Fibroblast of skin of abdomen (primary cell): ENCODE results near the gene CLEC7A. TPM values are rescaled to one million over a fixed set of nuclear protein-coding genes. Genes with fewer than 3 reads are reported as not detected.

ENCODE experiments used
- DNase-seq: peaks from one replicate; pipeline ENCODE4 v3.0.0-alpha.2; 2013
- polyA plus RNA-seq, 2 experiments: library from polyadenylated mRNA; unstranded; fragments of 120-200 nt; gene quantifications; one replicate each; pipeline ENCODE4 v1.2.1, GENCODE V29; 2013; ENCODE audit not compliant: insufficient read length in 2 of 2

CLEC7A gene
- polyA plus RNA-seq (2013, experiment 1 of 2; ENCODE audit: insufficient read length) = not detected
- polyA plus RNA-seq (2013, experiment 2 of 2; ENCODE audit: insufficient read length) = 0.07 TPM

DNA sequence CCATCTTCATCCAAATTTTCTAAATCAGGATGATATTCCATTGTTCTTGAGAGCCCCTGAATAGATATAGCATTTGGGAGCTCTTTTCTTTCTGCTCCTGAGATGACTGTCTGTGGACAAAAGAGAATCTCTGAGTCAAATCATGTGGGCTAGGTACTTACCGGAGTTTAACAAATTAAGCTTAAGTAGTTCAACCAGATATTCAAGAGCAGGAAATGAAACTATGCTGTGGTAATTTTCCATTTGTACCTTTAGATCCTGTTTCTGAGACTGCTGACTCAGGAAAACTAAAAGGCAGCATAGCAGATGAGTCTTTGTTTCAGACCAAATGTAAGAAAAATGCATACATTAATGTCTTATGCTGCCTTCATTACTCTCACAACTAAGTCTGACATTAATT lies at the start of gene CLEC7A:
Gene CLEC7A (minus strand): TSS at position 158 of the 400 bp plus-strand sequence. CDS start 117 bp downstream, at position 41.
- DNase-seq = no peak

DNA sequence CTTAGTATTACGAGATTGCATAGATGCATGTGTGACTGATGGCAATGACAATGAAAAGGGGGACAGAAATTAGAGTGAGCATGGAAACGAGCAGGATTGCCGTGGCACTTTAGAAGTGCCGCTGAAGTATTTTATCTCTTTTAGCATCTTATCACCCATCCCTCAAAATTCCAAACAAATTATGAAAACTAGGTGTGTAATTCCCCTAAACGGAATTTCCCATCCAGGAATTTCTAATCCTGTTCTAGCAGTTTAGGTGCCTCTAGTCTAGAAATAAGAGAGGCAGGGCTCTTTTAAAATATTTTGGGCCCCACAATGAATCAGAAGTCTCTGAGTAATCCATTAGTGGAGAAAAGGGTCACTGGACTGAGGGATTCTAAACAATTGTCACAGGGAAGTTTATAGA lies 49.8 kb upstream of the CLEC7A start:
- no peak for DNase-seq

DNA sequence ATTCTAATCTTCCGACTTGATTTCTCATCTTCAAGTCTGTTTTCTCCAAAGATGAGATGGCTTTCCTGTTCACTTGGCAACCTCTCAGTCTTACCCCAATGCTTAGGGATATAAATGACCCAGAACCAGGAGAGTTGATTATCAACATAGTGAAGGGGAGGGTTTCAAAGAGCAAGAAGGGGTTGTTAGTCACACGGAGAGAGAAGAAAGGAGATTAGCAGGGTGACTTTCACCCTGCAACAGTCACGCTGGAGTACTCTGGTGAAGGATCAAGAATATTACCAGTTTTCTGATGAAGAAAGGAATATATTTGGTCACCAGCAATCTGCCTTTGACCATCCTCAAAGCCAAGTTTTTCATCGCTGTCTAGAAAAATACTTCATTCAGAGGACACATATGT lies 48.8 kb upstream of the CLEC7A start, which contains the start of gene TMEM52B:
Gene TMEM52B (plus strand): TSS at position 212 of the 400 bp plus-strand sequence. CDS start 543 bp downstream, outside the sequence.
- DNase-seq = no peak

DNA sequence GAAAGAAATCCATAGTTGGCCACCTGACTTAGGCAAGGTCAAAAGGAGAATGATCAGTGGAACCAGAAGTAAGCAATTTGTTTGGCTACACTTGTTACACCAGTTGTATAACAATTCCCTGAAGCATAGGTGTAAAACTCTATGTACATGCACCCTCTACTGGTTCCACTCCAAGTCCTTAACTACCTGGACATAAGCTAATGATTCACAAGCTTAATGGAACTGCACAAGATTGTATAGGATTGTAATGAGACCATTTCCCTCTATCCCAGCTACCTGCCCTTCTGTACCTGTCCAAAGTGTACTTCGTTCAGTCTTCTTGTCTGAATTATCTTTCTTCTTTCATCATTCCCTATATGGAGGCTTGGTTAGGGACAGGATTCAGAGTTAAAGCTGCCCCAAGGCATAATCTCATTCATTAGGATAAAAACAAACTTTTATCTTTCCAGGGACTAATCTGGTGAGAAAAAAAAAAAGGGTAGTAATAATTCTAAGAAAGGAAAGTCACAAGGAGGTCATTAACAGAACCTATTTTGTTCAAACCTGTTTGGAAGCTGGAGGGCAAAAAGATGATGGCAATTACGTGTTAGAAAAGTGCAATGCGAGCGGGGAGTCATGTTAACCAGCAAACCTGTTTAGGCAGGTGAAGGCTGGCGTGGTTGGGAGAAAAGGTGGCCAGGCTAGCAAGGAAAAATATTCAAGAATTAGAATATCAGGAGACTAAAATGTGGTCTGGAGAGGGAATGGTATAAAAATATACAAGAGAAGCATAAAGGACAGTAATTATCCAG lies 46.0 kb upstream of the CLEC7A start:
- DNase-seq = no peak

DNA sequence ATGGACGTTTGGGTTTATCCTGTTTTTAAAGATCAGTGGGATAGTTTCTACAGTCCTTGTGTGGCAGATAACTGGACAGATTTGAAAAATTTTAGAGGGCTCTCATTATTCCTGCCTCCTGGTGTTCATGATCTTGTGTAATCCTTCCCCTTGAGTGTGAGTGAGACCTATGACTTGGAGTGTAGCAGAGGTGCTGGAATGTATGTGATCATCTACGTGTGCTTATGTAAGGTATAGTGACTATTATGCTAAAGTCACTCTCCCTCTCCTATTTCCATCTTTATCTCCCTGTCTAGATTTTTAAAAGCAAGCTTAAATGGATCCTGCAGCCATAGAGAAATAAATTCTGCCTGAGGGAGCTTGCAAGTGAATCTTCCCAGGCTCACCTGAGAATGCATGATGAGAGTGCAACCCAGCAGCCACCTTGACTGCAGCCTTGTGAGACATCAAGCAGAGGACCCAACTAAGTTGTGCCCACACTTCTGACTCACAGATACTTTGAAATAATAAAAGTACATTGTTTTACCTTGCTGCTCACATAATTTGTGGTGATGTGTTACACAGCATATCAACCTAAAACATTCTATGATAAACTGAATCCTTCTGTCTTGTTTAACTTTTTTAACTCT lies 45.1 kb upstream of the CLEC7A start:
- no peak for DNase-seq

DNA sequence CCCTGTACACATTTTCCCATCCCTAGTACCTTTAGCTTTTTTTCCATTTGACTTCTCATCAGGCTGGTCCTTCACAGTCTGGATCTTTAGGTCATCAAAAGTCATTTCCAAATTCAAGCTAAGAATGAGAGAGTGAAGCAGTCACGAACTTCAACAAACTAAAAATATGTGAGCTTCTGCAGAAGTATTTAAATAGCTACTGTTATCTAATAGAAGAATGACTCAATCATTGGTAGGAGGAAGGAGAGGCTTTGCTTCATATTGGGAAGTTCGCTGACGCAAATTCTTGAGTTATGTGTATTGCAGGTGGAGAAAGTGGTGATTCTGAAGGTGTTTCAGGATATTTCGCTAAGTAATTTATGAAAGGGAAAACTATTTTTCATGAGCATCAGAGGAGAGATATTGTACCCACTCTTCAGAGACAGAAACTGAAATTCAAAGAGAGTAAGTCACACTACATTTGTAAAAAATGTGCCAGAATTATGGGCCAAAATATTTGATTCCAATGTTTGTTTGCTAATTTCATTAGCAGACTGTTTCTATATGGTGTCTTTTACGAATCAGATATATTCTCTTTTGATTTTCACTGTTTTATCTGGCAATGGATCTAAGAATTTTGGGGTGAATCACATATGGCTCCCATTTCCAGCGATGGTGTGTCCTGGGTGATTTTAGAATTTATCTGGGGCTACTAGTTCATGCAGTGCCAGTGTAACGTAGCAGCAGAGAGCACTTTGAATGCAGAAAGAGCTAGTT lies 42.2 kb upstream of the CLEC7A start, which contains the start of gene OLR1:
Gene OLR1 (minus strand): TSS at position 160 of the 756 bp plus-strand sequence. CDS start 55 bp downstream, at position 105.
- DNase-seq = no peak

DNA sequence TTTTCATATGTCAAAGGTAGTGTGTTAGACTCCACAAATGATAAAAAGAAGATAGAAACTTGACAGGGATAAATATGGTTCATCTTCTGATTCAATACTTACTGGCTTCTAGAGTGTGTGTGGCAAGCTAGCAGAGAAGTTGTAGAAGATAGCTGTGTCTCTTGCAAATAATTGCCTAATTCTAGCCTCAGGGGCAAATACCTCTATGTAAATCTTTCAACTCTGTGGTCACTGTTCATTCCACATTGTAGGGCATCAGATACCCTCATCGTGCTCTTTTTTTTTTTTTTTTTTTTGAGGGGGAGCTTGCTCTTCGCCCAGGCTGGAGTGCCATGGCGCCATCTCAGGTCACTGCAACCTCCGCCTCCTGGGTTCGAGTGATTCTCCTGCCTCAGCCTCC lies 40.2 kb upstream of the CLEC7A start:
- no peak for DNase-seq

DNA sequence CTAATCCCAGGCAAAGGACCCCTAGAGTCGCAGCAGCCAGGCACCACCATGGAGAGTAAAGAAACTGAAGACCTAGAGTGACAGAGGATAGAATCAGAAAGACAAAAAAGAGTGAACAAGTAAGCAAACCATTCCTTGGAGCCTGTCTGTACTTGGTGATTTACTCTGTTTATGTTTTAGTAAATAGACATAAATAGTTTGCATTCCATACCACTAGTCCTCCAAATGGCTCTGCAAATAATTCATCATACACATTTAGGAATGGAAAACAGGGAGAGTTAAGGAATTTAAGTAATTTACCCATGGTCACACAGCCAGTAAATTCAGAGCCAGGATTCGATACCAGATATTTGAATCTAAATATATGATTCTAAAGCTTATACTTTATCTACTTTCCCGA lies 39.1 kb upstream of the CLEC7A start:
- DNase-seq = peak; percentile 66

DNA sequence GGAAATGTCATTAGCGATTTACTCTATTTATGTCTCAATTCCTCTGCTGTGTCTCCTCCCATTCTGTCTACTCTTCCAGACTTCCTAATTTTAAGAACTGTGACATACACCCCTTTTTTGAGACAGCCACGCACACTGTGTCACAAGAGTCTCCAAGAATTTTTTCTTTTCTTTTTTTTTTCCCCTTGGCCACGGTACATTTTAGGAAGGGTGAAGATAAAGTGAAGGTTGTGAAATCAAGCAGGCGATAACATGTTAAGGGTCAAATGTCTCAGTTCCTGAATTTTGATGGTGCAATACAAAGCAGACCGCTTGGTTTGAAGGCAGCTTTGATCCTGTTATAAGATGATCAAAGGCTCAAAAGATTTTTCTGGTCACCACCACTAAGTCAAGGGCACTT lies 37.6 kb upstream of the CLEC7A start:
- DNase-seq = no peak

DNA sequence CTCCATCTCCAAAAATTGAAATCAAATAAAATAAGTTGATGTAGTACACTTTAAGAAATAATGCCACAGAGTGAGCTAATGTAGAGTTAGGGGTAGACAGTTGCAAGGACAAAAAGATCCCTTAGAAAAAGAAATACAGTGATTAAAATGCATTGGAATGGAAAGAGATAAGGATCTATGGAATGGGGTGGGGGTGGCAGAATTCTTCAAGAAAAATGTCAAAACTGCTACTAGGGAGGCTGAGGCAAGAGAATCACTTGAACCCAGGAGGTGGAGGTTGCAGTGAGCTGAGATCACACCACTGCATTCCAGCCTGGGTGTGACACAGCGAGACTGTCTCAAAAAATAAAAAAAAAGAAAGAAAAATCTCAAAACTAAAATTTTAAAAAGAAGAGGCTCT lies 35.4 kb upstream of the CLEC7A start:
- DNase-seq = peak; percentile 36

DNA sequence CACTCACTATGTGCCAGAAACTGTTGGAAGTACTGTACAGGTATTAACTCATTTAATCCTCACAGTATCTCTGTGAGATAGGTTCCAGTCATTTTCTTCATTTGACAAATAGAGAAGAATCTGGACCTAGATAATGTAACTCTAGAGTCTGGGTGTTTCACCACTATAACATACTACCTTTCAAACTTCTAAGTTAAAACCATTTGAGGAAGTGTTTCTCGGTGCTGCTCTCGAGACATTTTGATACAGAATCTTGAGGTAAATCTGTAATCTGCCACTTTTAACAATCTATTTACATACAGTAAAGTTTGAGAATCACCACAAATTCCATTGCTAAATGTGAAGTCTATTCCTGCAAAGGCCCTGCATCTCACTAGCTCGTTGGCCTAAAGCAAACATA lies 33.1 kb upstream of the CLEC7A start:
- DNase-seq = no peak

DNA sequence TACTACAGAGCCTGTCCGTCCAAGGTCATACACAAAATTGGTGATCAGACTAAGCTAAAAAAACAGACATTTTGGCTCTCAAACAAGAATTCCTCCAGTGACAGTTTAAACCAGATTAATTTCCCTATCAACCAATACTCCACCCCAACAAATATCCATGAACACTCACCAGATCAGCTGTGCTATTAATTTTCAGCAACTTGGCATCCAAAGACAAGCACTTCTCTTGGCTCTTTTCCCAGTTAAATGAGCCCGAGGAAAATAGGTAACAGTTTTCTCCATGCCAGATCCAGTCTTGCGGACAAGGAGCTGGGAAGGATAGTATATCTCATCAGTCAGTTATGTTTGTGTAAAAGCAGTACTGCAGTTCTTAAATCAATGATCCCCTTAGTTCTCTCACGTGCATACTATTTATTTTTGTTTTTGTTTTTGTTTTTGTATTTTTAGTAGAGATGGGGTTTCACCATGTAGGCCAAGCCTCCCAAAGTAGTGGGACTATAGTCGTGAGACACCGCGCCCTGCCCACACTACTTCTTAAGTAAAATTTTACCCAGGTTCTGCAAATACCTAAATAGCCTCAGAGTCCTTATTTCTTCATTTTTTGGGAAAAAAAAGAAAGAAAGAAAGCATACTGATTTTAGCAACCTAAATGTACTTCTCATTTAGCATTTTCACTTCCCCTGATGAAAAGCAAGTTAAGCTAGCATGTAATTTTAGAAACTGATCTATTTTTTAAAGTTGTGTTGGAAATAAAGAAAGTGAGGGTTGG lies 30.8 kb upstream of the CLEC7A start:
- no peak for DNase-seq

DNA sequence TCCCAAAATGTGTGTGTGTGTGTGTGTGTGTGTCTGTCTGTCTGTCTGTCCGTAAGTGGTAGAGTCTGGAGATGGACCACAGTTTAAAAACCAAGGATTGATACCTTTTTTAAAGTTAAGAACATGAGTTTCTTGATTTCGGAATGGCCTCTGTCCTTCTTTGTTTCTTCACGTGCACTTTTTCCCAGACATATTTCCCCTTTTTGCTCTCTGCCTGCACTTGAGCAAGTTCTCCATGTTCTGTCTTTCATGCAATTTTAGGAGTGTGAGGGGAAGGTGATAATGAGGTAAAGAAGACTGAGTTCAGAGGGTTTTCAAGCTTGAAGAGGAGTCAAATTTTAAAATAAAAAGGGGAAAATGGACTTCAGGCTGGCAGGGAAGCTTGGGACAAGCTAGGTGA lies 29.3 kb upstream of the CLEC7A start:
- DNase-seq = no peak

DNA sequence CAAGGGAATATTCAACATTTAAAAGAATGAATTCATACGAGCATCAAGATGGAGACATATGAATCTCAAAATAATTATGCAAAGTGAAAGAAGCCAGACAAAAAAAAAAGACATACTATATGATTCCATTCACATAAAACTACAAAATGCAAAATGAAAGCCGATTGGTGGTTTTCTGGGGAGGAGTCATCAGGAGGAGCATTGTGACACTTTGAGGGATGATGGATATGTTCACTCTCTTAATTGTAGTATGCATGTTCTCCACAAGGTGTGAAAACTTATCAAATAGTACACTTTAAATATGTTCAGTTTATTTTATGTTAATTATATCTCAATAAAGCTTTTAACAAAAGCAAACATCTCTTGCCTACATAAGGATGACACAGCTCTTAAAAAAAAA lies 28.4 kb upstream of the CLEC7A start:
- no peak for DNase-seq

DNA sequence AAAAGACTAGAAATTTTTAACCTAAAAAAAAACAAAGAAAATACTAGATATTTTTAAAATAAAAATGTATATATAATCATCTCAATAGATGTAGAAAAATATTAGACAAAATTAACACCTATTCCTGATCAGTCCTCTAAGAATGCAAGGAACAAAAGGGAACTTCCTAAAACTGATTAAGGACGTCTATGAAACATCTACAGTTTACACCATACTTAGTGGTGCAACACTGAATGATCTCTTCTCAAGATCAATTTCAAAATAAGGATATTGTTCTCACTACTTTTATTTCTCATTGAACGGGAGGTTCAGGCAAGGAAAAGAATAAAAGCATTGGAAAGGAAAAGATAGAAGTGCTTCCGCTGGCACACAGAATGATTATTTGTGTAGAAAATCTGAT lies 26.0 kb upstream of the CLEC7A start:
- DNase-seq = no peak

DNA sequence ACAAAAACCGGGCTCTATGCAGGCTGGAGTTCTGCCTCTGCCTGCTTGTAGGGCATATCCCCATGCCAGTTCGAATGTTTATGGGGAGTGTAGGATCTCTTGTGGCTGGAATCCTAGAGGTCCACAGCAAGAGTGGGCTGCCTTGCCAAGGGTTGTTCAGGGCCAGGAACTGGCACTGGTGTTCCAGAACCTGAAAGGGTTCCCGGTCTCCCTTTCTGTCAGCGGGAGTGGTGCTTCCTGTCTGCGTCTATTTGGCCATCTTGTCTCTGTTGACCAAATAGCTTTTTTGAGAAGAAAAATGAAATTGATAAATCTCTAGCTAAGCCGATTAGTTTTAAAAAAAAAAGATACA lies 24.1 kb upstream of the CLEC7A start:
- no peak for DNase-seq

DNA sequence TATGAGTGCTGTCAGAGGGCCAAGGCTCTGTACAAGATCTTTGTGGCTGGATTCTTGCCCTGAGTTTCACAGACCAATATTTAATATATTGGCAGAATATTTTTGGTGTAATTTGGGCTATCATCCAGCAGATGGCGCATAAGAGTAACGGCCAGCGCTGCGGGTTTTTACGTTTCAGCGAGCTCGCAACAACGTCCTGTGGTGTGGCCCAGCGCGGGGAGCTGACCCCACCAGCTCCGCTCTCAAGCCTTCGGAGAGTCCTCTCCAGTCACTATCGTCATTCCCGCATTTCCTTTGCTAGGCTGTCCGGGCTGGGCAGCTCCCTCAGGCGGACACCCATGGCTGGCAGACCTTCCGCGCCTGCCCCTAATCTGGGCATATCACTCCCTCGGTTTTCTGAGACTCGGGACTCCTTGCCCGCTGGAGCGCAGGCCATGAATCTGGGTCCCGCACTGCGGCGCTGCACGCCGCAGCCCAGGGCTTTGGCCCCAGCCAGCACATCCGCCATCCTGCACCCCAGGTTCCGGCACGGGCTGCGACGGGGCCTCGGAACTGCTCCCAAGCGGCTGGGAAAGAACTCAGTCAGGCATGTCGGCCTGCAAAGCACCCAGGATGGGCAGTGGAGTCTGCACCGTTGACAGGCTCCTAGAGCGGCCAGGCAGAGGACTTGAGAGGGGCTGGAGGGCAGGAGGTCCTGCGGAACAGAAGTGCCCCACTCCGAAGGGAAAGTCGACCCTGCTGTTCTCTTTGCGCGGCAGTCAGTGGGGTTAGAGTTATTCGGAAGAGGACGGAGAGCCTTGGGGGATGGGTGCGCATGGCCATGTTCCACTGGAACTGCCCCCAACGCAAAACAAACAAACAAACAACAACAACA lies 23.5 kb upstream of the CLEC7A start:
- DNase-seq = peak; percentile 65

DNA sequence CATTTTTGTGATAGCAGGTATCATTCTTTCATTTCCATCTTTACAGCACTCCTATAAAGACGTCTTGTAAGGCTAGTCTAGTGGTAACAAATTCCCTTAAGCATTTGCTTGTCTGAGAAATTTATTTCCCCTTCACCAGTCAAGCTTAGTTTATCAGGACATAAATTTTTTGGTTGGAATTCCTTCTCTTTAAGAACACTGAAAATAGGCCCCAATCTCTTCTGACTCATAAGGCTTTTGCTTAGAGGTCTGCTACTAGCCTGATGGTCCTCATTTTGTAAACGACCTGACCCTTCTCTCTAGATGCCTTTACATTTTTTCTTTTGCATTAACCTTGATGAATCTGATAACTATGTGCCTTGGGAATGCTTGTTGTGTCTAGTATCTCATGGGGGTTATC lies 21.6 kb upstream of the CLEC7A start:
- peak; percentile 52 for DNase-seq

DNA sequence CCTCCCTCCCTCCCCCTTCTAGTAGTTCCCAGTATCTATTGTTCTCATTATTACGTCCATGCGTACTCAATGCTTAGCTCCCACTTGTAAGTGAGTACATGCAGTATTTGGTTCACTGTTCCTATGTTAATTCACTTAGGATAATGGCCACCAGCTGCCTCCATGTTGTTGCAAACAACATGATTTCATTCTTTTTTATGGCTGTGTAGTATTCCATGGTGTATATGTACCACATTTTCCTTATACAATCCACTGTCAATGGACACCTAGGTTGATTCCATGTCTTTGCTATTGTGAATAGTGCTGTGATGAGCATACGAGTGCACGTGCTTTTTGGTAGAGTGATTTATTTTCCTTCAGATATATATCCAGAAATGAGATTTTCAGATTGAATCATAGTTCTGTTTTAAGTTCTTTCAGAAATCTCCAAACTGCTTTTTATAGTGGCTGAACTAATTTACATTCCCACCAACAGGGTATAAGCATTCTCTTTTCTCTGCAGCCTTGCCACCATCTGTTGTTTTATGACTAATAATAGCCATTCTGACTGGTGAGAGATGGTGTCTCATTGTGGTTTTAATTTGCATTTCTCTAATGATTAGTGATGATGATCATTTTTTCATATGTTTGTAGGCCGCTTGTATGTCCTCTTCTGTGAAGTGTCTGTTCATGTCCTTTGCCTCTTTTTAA lies 17.9 kb upstream of the CLEC7A start:
- DNase-seq = no peak

DNA sequence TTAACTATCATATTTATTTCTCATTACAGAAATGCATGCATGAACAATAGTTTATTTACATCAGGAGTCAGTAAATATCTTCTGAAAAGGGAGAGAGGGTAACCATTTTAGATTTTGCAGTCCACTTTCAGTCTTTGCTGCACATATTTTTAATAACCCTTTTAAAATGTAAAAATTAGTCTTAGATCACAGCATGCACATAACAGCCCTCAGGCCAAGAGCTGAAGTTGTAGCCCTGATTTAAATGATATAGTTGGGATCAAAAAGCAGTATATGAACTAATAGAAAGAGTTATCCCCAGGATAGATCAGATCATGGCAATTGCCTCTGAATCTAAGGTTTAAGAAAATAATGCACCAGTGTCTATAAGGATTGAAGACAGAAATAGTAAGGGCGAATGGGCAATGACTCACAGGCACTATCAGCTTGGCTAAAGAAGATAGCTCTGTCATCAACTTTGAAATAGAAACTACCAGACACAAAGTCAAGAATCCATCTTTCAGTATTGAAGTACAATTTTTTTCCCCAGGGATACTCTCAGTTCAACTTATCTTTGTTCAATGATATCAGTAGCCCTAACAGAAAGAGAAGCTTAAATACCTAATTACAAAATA lies 13.1 kb upstream of the CLEC7A start:
- no peak for DNase-seq
